ENCODE data around the gene SLC9C1.
A peak's percentile ranks its signal among the peaks of the same experiment; 100 is the strongest.

SLC9C1 gene

GRCh38 chr3:112093180-112093522 is 200.9 kb downstream of the SLC9C1 start:
- H3K4me1 ChIP-seq (ENCODE audit: control insufficient read depth in 2 of 2, insufficient read depth in 2 of 2, low read length in 2 of 2): peaks cover 32 to 67% of the 10 kb centered on the region in 2 donors
- peak overlapping the region in 1 of 2 donors; percentile 9 for H3K4me3 ChIP-seq (ENCODE audit: low read length in 2 of 2)
- peak overlapping the region in 1 of 2 donors; percentile 37 for H3K9ac ChIP-seq (ENCODE audit: low read depth in 1 of 2, low read length in 2 of 2)
- peaks cover 0 to 2% of the 10 kb centered on the region in 2 donors for H3K9me3 ChIP-seq (ENCODE audit: control insufficient read depth in 2 of 2, low read length in 2 of 2)
- H3K27ac ChIP-seq (ENCODE audit: low read depth in 2 of 2, low read length in 2 of 2): peak overlapping the region; percentile 80 to 85
- no peaks in the 10 kb centered on the region for H3K27me3 ChIP-seq (ENCODE audit: control insufficient read depth in 2 of 2, insufficient read depth in 2 of 2, low read length in 2 of 2)
- peaks cover 0 to 3% of the 10 kb centered on the region in 2 donors for H3K36me3 ChIP-seq (ENCODE audit: control insufficient read depth in 2 of 2, insufficient read depth in 2 of 2, low read length in 2 of 2)

DNA sequence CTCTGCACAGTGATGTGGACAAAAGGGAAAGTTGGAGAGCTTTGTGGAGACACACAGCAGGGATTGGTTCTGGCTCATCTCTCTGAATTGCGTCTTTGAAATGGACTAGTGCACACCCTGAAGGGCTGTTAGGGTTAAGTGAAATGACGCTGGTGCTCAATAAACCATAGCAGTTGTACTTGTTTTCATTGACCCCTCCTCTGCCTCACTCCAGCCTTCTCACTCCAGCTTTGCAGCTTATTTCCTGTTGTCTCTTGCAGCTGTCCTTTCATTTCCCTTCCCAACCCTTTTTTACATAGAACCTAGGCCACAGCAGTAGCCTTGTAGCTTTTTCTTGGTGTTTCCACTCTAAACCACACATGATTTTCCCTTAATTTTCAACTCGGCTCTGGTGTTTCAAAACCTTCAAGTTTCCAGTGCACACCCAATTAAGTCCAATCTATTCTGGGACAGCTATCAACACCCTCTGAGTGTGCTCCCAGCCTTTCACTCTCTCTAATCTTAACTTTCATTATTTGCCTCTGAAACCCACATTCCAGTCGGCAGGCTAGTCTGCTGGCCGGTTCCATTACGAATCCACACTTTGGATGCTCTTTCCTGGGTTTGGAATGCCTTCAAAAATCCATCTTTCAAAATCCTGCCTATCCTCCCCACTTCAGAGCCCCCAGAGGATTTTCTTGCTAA is 201.4 kb downstream of the SLC9C1 start:
- Histone ChIP-seq H3K4me3 (ENCODE audit: low read length in 2 of 2) (peak overlapping the region in 1 of 2 donors; percentile 9), H3K4me1 (ENCODE audit: control insufficient read depth in 2 of 2, insufficient read depth in 2 of 2, low read length in 2 of 2) (peaks cover 33 to 68% of the 10 kb centered on the region in 2 donors), H3K27ac (ENCODE audit: low read depth in 2 of 2, low read length in 2 of 2) (peak overlapping the region; percentile 80 to 85)

GRCh38 chr3:112090887-112091586 is 203.0 kb downstream of the SLC9C1 start:
- Histone ChIP-seq H3K36me3 (ENCODE audit: control insufficient read depth in 2 of 2, insufficient read depth in 2 of 2, low read length in 2 of 2) (peaks cover 0 to 3% of the 10 kb centered on the region in 2 donors), H3K27me3 (ENCODE audit: control insufficient read depth in 2 of 2, insufficient read depth in 2 of 2, low read length in 2 of 2) (no peaks in the 10 kb centered on the region), H3K4me1 (ENCODE audit: control insufficient read depth in 2 of 2, insufficient read depth in 2 of 2, low read length in 2 of 2) (peaks cover 34 to 62% of the 10 kb centered on the region in 2 donors), H3K9ac (ENCODE audit: low read depth in 1 of 2, low read length in 2 of 2) (peak overlapping the region; percentile 52 to 53), H3K9me3 (ENCODE audit: control insufficient read depth in 2 of 2, low read length in 2 of 2) (peaks cover 0 to 2% of the 10 kb centered on the region in 2 donors), H3K27ac (ENCODE audit: low read depth in 2 of 2, low read length in 2 of 2) (peak overlapping the region; percentile 85 to 86), H3K4me3 (ENCODE audit: low read length in 2 of 2) (peak overlapping the region; percentile 39 to 55)

More for the DNA sequence above, 201.4 kb downstream of the SLC9C1 start:
- H3K9me3 ChIP-seq (ENCODE audit: control insufficient read depth in 2 of 2, low read length in 2 of 2): peaks cover 0 to 2% of the 10 kb centered on the region in 2 donors
- H3K36me3 ChIP-seq (ENCODE audit: control insufficient read depth in 2 of 2, insufficient read depth in 2 of 2, low read length in 2 of 2): peaks cover 0 to 3% of the 10 kb centered on the region in 2 donors
- no peaks in the 10 kb centered on the region for H3K27me3 ChIP-seq (ENCODE audit: control insufficient read depth in 2 of 2, insufficient read depth in 2 of 2, low read length in 2 of 2)
- peak overlapping the region; percentile 37 to 48 for H3K9ac ChIP-seq (ENCODE audit: low read depth in 1 of 2, low read length in 2 of 2)

Measured in mucosa of rectum (tissue), 2 donors.